GM18870 (cell line): Measurements from ENCODE around the gene CFAP77.

Experiments
- ATAC-seq: cut with Tn5 transposase; IDR thresholded peaks from one replicate; pipeline ENCODE4 v1.9.1; 2021; ENCODE audit warnings: moderate library complexity; ENCODE audit not compliant: unreplicated experiment

CFAP77 gene

DNA sequence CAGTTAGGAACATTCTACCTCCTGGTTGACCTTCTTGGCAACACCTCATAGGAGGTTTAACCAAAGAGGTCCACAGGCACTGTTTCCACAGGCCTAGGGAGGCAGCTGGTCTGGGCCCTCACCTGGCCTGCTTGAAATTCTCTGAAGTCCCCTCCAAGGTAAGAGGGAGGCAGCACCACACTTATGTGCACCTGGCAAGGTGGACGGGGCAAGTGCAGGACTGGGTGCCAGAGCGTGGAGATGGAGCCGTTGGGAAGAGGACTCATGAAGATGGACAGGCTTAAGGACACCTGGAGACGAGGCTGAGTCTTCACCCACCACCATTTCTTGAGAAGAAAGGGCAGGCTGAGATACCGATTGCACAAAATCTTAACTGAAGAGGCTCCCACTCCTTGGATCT, 165.8 kb downstream of the CFAP77 start:
- no peak for ATAC-seq

GRCh38 chr9:132577119-132577518, 167.1 kb downstream of the CFAP77 start:
- ATAC-seq = no peak

DNA sequence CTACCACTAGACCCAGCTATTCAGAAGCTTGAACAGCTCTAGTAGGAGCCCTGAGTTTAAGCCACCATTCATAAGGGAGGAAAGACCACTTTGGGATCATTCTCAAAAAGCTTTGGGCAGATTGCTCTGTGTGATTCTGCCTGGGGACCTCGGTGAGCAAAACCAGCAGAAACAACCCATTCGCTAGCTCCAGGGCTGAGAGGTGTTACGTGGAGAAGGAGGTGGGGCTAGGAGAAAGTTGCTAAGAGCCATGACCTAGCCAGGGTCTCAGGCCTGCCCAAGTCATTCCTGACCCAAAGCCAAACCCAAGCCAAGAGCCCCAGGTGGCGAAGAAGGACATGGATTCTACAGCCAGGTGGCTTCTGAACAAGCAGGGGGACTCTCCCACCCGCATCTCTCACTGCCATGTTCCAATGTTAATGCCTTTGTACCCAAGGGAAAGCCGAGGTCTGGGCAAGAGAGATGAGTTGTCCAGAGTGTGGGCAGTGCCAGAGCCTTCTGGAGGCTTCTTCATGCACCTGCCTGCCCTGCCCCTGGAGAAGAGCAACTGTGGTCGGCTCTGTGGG, 168.4 kb downstream of the CFAP77 start:
- ATAC-seq = no peak

DNA sequence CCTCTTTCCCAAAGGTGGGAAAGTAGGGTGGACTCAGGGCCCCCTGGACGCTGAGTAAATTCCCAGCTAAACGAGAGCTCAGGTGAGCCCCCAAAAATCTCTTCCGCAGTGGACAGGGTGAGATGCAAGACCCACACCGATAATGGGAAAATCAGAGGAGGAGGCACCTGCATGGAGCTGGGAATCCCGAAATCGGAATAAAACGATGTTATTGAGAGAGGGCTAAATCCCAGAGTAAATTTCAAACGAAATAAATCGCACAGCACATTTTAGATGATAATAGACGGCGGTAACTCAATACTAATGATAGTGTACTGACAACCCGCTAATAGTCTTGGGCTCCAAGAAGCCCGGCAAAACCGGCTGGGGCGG, 169.4 kb downstream of the CFAP77 start:
- ATAC-seq = no peak

DNA sequence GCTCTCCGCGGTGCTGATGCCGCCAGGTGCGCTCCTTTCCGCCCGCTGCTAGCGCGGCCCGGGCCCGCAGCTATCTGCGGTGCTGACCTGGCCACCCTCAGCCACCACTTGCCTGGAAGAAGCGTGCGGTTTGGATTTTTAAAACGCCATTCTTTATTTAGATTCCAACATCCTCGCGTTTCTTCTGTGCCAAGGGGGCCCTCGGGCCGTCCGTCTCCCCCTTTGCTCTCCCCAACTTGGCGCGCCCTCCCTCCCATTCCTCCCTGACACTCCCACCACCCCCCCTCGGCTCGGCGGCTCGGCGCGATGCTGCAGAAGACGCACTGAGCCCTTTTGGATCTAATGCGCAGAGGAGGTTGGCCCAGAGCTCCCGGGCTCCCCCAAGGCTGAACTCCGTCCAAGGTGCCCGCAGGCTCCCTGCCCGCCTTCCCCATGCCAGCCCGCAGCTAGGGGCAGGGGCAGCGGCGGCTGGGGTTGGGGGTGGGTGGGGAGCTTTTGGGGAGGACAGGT, 172.3 kb downstream of the CFAP77 start, which contains the start of gene BARHL1:
BARHL1 (plus strand) TSS at position 331 of the 510 bp plus-strand sequence. CDS start 192 bp downstream, outside the sequence.
- ATAC-seq = no peak

- ATAC-seq = no peak
Observed at GRCh38 chr9:132582786-132583583, 173.0 kb downstream of the CFAP77 start.

DNA sequence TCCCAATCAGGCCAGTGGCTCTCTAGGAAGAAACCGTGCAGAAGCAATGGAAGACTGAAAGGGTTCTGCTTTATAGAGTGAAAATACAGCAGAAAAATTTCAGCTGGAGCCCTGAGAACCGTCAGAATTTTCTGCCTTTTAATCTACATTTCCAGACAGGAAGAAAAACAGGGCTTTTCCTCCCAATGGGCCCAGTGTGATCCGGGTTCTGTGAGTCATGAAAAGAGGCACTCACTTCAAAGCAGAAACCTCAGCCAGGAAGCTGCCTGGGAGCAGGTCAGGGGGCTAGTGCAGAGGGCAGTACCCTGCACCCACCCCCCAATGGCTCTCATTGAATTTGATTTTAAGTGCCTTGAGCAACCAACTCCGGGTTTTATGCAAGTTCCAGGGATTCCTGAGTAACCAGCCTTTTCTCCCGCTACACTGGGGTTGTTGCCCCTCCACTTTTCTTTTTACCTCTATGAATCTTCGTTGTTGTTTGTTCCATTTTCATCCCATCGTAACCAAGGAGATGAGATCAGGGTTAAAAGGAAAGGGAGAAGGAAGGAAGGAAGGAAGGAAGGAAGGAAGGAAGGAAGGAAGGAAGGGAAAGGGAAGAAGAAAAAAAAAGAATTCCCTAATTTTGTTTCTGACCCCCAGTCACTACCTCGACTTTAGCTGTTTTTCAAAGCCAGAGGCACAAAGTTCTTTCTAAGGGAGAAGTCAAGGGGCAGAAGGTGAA, 173.7 kb downstream of the CFAP77 start:
- no peak for ATAC-seq

- ATAC-seq = no peak
Observed at GRCh38 chr9:132584601-132585560, 174.9 kb downstream of the CFAP77 start.

- no peak for ATAC-seq
Observed at GRCh38 chr9:132585954-132586829, 176.2 kb downstream of the CFAP77 start.

DNA sequence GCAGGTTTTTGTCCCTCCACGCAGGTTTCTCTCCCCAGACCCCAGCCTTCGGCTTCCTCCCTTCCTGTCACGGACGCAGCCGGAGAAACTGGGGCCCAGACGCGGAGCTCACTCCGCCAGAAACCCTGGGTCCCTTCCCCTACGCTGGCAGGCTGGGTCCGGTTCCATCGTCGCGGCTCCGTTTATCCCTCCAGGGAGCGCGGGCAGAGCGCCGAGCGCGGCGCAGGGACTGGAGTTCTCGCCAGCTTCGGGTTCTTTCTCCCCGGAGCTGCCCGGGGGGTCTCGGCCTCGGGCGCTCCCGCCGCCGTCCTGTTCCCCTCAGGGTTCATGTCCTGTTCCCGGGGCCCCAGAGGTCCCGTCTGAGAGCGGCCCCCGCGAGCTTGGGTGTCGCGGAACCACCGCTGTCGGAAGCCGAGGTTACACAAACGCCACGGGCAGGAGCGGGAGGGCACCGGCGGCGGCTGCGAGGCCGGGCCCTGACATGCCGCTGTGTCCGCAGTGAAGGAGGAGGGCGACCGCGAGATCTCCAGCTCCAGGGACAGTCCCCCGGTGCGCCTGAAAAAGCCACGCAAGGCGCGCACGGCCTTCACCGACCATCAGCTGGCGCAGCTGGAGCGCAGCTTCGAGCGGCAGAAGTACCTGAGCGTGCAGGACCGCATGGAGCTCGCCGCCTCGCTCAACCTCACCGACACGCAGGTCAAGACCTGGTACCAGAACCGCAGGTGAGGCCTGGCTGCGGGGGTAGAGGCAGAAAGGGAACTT, 177.0 kb downstream of the CFAP77 start:
- ATAC-seq = no peak

GRCh38 chr9:132587592-132587955, 177.6 kb downstream of the CFAP77 start:
- ATAC-seq = no peak

- no peak for ATAC-seq
Observed at GRCh38 chr9:132588098-132588497, 178.1 kb downstream of the CFAP77 start.

DNA sequence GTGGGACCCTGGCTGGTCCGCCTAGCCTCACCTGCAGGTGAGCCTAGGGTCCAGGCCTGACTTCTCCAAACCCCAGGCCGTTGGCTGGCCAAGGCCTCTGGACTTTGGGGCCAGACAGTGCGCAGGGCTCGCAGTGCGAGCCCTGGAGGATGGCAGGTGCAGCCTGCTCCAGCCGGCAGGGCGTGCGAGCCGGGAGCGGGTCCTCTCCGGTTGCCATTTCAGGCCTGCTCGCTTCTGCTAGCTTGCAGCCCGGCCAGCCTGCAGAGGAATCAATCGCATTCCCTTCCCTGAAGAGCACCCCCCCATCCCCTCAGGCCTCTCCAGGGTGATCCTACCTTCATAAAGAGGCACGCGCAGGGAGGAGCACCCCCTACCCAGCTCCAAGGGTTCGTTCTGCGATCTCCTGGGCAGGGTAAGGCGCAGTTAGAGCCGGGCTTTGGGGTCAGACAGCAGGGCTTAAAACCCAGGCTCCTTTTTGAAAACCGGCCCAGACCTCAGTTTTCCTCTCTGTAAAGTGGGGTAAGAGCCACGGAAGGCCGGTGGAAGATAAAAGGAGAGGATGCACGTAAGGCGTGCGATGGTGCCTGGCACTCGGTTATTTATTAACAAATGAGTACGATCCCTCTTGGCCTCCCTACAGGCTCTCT, 178.6 kb downstream of the CFAP77 start:
- ATAC-seq = no peak

GRCh38 chr9:132589148-132590036, 179.4 kb downstream of the CFAP77 start:
- ATAC-seq = no peak

DNA sequence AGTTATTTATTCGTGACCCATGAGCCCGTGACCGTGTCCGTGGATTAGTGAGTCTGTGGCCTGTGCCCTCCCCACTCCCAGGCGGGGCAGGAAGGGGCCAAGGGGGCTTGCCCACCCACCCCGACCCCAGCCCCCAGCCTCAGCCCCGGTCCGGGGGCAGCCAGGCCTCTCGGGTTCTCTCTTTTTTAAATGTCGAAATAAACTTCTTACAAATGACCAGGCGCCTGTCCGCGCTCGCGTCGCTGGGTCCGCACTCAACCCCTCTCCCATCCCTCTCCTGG, 180.0 kb downstream of the CFAP77 start:
- no peak for ATAC-seq

DNA sequence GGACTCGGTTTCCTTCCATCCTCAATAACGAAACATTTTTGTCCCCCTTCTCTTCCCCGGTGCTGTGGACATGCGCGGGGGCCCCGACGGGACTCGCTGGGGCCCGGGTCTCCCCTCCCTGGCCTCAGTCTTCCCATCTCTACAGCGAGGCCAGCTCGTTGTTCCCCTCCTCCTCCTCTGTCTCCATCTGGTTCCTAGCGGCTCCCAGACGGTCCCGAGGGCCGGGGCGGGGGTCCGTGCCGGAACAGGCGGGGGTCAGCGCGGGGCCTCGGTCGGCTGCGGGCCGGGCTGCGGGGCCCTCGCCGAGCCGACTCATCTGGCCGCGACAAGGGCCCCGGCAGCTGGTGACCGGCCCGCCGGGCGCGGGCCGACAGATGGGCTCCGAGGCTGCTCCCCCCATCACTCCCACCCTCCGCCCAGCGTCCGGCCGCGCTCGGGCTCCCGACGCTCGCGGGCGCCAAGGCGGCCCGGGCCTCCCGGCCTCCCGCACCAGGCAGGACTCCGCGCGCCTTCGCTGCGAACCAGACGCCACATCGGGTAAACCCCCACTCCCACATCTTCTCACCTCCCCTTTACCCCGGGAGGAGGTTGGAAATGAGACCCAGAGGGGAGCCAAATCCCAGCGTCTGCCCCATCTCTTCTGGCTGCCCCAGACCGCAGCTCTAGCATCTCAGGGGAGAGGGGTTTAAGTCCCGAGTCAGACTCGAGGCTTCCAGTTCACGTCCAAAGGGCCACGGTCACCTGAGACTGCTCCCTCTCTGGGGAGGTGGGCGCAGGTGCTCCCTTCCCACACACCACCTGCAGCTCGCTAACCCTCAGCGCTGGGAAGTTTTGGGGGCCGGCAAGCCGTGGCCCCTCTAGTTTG, 180.5 kb downstream of the CFAP77 start:
- ATAC-seq = no peak

DNA sequence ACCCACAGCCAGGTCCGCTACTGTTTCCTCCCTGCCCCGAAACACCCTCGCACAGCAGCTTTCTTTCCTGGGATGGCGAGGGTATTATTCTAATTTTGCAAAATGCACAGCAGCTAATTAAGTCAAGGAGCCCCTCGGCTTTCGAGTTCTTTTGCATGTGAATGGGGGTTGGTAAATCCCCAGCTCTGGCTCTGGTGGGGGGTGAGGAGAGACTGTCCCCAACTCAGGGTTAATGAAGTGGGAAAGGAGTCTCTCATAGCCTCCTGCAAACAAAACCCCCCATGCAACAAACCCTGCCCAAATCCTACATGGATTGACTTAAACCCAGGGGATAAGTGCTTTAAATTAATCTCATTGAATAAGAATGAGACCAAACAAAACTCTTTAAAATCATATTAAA, 181.2 kb downstream of the CFAP77 start:
- no peak for ATAC-seq
